ENCODE measurements around the gene CRKL.

GRCh38 chr22:20983081-20983771 lies 66.0 kb downstream of the CRKL start:
- TF ChIP-seq CTCF (conservative IDR thresholded peaks at IDR 0.05): no peak
- TF ChIP-seq EZH2 (IDR thresholded peaks at IDR 0.05; ENCODE audit: low read depth): no peak

Data from PC-9 (cell line).